Eye (tissue), 1 donor: ENCODE data around the gene ZCCHC4.
A peak's percentile ranks its signal among the peaks of the same experiment; 100 is the strongest.

Experiments used
- DNase-seq: peaks from one replicate; pipeline ENCODE4 v3.0.0-alpha.2; 2015

Gene ZCCHC4, protein sequence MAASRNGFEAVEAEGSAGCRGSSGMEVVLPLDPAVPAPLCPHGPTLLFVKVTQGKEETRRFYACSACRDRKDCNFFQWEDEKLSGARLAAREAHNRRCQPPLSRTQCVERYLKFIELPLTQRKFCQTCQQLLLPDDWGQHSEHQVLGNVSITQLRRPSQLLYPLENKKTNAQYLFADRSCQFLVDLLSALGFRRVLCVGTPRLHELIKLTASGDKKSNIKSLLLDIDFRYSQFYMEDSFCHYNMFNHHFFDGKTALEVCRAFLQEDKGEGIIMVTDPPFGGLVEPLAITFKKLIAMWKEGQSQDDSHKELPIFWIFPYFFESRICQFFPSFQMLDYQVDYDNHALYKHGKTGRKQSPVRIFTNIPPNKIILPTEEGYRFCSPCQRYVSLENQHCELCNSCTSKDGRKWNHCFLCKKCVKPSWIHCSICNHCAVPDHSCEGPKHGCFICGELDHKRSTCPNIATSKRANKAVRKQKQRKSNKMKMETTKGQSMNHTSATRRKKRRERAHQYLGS

DNA sequence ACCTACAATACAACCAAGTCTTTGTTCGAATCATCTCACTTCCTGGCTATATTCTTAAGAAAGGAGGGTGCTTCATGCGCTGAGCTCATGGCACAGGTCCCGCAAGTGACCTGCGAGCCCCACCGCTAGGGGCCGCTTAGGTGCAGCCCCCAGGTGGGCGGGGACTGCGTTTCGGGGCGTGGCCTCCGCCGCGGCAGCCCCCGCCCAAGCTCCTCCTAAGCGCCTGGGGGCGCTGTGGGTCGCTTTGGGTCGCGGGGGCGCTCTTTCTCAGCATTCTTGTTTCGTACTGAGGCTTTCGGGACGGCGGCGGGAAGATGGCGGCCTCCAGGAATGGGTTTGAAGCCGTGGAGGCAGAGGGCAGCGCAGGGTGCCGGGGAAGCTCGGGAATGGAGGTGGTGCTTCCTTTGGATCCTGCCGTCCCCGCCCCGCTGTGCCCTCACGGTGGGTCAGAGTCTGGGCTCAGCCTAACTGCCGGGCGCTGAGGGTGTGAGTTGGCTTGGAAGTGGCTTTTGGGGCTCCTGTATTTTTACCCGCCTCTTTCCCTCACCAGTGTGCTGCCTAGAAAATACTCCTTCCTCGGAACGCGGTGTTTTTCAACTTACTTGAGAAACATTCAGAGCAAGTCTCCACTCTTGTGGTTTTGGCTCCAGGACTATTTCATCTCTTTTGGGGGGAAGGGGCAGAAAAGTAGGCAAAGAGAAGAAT lies at the start of gene ZCCHC4:
Gene ZCCHC4, plus strand, starts transcription at position 279 of the 705 bp plus-strand sequence. Its CDS starts 36 bp downstream, at position 315.
- peak; percentile 96 for DNase-seq

DNA sequence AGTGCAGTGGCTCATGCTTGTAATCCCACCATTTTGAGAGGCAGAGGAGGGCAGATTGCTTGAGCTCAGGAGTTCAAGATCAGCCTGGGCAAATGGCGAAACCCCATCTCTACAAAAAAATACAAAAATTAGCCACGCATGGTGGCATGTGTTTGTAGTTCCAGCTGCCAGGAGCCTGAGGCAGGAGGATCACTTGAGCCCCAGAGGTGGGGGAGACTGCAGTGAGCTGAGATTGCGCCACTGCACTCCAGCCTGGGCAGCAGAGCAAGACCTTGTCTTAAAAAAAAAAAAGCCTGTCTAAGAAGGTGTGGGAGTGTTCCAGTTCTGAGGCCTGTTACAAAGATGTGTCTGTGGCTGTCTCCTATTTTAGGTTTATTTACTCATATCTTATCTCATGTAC lies 40.7 kb upstream of the ZCCHC4 start:
- DNase-seq, result no peak

DNA sequence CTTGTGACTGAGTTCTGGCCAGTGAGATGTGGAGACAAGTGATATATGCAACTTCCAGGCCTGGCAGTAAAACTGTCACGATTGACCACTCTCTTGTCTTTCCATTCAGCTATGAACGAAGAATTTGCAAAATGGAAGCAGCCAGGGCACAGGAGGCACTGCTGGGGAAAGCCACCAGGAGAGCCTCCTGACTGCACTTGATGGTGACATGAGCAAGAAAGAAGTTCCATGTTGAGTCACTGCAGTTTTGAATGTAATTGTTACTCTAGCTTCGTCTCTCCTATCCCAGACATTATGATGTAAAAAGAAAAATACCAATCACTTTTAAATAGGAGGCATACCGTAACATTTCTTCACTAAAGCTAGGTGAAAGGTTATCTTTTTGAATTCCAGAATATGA lies 32.4 kb upstream of the ZCCHC4 start:
- DNase-seq, result no peak

DNA sequence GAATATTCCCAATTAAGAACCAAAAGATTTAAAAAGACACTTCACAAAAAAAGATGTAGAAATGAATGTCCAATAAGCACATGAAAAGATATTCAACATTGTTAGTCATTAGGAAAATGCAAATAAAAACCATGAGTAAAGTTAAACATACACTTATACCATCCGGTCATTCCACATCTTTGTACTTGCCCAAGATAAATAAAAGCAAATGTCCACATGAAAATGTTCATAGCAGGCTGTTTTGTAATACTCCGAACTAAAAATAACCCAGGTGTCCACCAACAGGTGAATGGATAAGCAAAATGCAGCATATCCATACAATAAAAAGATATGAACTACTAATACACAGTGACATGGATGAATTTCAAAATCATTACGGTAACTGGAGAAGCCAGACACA lies 28.6 kb upstream of the ZCCHC4 start:
- no peak for DNase-seq

DNA sequence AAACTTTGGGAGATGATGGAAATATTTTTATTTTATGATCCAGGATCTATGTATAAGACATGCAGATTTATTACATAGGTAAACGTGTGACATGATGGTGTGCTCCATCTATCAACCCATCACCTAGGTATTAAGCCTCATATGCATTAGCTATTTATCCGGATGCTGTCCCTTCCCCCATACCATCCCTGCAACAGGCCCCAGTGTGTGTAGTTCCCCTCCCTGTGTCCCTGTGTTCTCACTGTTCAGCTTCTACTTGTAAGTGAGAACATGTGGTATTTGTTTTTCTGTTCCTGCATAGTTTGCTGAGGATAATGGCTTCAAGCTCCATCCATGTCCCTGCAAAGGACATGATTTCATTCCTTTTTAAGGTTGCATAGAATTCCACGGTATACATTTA lies 28.1 kb upstream of the ZCCHC4 start:
- DNase-seq, result no peak

DNA sequence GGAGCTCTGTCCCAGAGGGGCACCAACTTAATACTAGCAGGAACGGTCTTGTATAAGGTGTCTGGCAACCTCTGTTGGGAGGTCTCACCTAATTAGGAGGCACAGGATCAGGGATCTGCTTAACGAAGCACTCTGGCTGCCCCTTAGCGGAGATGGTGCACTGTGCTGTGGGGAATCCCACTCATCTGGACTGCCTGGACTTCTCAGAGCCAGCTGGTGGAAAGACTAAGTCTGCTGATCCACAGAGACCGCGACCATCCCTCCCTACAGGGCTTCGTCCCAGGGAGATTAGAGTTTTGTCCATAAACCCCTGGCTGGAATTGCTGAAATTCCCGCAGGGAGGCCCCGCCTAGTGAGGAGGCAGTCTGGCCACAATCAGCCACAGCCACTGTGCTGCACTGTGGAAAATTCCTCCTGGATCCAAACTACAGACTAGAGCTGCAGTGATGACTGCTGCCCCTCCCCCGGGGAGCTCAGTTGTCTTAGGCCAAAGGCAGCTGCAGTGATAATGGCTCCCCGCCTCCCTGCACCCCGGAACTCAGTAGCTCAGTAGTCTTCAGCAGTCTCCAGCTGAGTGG lies 22.0 kb upstream of the ZCCHC4 start:
- no peak for DNase-seq

DNA sequence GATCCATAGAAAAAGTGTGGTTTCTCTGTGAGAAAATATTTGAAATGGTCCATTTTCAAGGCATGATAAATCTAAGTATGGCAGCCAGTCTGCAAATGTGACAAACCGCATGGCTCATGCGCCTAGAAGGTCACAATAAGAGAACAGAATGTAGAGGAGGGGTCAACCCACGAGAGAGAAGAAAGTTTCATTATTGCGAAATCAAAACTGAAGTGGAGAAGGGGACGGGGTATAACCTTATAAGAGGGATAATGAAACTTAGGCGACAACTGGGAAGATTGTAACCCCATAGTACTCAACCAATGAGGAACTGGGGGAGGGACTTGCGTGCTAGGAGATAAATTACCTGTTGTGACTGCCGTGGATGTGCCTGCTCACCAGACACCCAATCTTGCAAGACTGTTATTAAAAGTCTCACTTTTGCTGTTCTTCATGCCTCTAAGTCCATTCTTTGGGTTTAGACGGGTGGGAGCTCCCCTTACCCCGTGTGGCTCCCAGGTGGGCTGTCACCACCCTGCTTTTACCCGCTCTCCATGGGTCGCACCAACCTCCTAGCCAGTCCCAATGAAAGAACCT lies 21.3 kb upstream of the ZCCHC4 start:
- DNase-seq, result no peak

DNA sequence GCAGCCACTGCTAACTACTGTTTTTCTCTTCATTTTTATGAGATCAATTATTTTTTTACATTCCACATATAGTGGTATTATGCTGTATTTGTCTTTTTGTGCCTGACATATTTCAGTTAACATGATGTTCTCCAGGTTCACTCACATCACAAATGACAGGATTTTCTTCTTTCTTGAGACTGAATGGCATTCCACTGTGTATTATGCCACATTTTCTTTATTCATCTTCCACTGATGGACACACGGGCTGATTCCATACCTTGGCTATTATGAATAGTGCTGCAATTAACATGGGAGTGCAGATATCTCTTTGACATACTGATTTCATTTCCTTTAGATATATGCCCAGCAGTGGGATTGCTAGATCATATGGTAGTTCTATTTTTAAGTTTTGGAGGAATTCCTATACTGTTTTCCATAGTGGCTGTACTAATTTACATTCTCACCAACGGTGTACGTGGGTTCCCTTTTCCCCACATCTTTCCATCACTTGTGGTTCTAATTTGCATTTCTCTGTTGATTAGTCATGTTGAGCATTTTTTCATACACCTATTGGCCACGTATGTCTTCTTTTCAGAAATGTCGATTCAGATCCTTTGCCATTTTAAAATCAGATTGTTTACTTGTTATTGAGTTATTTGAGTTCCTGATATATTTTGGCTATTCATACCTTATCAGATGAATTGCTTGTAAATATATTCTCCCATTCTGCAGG lies 14.9 kb upstream of the ZCCHC4 start:
- no peak for DNase-seq

DNA sequence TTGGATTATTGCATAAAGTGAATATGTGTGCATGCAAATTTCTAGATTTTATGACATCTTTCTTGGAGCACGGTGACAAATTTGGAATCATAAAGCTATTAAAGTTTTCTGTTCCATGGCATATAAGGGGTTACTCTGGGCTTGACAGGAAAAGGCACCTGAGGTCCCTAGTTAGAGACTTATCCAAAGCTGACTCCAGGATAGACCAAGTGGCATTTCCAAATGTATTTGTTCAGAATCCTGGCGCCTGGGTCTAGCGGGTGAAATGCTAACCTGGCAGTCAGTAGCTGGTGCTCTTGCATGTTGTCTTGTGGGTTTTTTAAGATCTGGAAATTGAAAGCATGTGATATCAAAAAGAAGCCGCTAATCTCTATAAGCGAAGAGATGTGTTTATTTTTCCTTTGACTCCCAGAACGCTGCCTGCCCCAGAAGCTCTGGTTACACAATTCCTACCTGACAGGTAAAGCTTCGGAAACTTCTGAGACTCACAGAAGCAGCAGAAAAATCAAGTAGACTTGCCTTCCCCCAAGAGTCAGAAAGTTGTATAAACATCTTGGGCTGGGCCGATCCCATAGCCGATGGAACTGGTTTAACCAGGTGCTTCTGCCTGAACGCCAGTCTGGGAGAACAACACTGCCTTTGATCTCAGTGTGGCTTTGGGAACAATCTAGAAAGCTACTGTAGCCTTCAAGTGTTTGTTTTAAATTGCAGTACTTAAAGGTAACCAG lies 12.9 kb upstream of the ZCCHC4 start:
- peak; percentile 43 for DNase-seq

DNA sequence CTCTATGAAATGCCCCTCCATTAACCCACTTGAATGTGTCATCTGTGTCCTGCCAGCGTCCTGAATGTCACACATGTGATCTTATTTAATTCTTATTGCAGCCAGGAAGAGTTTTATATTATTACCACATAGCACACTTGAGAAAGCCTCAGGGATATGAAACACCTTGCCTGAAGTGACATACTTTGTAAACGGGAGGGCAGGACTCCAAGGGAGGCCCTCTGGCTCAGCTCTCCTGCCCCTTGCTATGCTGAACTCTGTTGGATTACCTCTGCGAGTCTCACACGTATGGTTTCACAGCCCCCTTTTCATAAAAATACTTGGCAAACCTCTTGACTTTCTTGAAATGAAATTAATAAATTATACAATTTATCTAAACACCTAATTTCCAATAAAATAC lies 11.1 kb upstream of the ZCCHC4 start:
- DNase-seq, result no peak

DNA sequence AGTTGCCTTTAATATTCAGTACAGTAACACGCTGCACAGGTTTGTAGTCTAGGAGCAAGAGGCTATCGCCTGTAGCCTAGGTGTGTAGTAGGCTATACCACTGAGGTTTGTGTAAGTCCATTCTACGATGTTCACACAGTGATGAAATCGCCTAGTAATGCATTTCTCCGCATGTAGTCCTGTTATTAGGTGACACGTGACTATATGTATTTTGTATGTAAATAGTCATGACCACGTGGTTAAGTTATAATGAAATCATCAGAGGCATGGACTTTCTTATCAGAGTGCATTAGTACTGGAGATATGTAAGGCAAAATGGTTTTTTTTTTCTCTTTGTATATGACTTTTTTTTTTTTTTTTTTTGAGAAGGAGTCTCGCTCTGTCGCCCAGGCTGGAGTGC lies 9.9 kb upstream of the ZCCHC4 start:
- DNase-seq, result no peak

DNA sequence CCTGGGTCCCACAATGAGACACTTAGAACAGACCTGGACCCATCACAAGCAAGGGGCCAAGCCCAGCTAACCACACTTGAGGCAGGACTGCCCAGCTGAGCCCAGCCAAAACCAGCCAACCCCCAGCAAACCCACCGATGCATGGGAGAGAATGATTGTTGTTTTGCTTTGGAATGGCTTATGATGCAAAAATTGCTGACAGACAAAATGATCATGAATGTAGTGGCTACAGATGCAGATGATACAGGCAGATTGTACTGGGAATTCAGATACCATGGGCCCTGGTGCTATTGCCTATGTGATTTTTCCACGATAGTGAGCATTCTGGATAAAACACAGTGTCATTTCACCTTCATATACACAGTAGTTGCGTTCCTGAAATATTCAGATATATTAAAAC lies 9.0 kb upstream of the ZCCHC4 start:
- DNase-seq, result no peak

DNA sequence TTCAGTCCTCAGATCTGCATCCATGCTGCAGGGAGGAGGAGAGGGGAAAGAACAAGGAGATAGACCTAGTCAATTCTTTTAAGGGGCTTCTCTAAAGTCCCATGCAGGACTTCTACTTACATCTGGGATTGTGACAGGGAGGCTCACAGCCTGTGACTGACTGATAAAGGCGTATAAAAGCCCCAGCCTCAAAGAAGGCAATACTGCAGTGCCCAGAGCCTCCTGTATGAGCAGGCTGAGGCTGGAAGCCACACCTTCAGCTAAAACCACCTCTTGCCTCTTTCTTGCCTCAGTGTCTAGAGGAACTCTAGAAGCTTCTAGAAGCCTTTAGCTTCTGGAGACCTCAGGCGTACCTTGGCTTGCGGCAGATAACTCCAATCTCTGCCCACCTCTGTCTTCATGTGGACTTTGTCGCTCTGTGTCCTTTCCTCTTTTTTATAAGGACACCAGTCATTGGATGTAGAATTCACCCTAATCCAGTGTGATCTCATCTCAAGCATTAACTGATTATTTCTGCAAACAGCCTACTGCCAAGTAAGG lies 6.0 kb upstream of the ZCCHC4 start:
- no peak for DNase-seq

DNA sequence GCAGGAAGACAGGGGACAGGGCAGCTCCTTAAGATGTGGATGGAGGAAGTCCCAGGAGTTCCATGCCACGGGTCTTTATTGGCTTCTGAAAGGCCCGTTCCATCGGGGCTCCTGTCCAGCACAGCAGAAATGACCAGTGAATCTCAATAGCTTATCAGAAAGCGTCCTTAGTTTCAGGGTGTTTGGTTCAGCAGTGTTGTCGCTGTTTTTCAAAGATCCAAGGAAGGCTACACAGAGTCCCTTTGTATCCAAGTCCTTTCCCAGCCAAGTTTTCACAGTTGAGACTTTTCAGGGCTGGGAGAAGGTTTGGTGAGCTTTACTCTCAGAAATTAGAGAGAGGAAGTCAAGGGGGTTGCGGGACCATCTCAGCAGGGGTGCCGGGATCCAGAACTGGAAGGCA lies 5.0 kb upstream of the ZCCHC4 start:
- DNase-seq, result no peak

DNA sequence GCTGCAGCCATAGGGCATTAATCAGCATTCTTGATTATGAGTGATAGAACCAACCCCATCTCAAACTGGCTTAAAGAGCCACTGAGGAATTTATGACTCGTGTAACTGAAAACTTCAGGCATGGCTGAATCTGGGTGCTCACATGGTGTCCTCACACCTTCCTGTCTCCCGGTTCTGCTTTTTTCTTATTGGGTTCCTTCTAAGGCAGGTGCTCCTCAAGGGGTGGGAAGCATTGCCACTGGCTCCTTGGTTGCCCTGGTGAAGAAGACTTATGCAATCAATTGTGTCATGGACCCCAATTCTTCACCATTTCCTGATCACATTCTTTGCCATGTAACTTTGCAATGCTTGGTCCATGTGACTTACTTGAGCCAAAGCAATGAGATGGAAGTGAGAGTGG lies 4.3 kb upstream of the ZCCHC4 start:
- no peak for DNase-seq

DNA sequence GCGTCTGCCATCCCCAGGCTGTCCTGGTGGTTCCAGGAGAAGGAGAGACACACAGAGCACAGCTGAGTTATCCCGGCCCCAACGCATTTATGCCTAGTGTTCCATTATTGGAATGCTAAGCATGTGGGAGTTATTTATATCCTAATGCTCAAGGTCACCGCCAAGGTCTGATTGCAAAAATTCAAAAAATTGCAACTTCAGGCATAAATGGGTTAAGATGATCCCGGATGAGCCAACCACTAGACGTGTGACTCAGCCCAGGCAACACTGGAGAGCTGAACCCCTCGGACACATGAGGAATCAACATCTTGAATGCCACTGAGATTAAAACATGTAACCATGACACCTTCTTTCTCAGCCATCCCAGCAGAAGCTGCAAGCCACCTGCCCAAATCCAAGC lies 3.8 kb upstream of the ZCCHC4 start:
- DNase-seq, result no peak

DNA sequence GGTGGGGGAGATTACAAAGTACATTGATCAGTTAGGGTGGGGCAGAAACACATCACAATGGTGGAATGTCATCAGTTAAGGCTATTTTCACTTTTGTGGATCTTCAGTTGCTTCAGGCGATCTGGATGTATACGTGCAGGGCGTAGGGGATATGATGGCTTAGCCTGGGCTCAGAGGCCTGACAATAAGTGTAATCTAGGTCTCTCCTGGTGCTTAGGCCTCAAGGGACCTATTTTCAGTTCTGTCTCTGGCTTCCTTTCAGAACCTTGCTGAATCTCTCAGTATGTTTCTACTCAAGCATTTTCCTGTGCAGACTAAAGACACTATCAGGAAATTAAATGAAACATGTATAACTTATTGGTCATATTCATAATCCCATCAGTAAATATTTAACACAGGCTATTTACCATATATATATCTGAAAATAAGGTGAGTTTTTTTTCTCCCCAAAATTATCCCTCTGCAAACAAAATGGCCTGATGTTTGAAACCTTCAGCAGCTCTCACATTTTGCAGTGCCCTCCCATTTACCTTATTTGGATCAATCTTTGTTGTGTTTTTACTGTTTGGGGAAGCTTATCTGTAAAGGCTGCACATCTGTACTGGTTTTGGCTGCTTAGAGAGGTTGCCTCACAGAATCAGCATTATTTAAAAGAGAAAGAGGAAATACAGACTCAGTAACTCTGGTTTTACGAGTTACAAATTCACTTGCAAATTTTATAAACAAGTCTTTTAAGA lies 2.3 kb upstream of the ZCCHC4 start:
- DNase-seq, result no peak

DNA sequence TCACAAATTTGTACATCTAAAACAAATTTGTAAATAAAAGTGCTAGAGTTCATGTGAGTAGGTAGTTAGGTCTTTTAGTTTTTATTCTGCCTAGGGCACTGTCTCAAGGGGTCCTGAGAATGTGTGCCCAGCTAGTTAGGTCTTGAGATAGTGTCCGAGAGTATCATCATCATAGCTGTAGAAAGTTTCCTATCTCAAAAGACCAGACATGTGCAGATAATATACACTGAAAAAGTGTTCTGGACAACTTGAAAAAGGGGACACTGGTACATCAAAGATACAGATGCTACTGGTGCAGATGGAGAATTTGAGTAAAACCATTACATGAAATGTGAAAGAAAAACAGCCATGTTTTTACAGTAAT lies 1.8 kb upstream of the ZCCHC4 start:
- DNase-seq, result no peak

DNA sequence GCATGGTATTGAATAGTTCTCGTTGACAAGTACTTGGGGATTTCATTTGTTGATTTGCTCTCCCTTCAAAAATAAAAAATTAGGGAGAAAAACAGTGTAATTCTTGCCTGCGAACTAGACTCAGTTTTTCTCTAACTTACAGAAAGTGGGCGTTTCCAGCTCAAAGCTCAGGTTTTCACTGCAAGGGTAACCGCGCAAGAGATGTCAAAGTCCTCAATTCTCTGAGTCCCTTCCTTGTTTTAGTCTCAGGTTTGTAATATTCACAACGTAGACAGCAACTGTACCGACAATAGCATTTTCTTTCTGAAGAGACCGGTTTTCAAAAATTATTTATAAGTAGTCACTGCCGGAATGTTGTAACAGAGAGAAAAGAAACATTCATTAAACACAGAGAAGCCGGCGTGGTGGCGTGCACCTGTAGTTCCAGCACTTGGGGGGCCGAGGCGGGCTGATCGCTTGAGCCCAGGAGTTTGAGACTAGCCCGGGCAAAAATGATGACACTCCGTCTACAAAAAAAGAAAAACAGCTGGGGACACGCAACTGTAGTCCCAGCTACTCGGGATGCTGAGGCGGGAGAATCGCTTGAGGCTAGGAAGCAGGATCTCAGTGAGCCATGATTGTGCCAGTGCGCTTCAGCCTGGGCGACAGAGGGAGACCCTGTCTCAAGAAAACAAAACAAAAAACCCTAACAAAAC lies 774 bp downstream of the ZCCHC4 start:
- DNase-seq, result no peak

DNA sequence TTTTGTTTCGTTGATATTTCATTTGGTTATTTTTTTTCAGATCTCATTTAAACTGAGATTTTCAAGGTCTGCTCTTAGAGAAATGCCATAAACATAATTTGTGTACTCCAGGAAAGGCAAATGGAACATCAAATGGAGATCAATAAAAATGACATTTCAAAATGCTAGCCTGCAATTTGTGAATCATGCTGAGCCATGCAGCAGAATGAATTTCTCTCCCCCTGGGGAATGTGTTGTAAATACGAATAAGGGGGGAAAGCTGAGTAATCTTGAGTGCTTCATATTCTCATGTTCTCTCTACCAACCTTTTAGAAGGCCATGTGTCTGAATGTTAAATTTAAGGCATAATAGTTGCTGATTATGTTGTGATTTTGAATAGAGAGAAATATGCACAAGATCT lies 7.8 kb downstream of the ZCCHC4 start:
- DNase-seq, result peak; percentile 22

DNA sequence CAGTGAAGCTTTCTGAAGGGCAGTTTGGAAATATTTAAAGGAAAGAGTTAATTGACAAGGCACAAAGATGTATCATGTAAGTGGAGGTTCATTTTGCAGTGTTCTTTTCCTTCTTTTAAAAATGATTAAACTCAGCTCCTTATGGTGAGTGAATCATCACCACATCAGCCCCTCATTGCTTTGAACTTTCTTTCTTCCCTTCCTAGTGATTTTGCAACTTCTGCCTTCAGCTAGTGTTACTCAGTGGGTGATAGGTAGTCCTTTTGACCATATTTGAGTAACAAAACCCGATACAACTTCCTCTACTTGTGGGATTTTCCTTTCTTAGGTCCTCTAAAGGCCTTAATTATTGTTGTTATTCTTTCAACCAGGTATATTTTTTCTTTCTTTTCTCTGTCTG lies 8.2 kb downstream of the ZCCHC4 start:
- no peak for DNase-seq
